Calu3 (cell line): ENCODE results near the gene PKP4. TPM values are rescaled to one million over a fixed set of nuclear protein-coding genes. Genes with fewer than 3 reads are reported as not detected.
"Not testable (repeated sequence)": the region's sequence is repeated elsewhere in the genome, so short reads cannot be mapped to it uniquely, and the experiment has no call there.

Source experiments
- BruUV-seq: library from RNA; stranded (reverse); fragments of 400-500 nt; replicated peaks from 2 replicates; lab custom pipeline; 2021; lab: Mats Ljungman, UMichigan
- CTCF ChIA-PET: fragments of 300-600 bp; sonication (Branson Sonifier 250); formaldehyde crosslinking; loops from one replicate; lab custom pipeline; 2022; ENCODE audit warnings: antibody characterized with exemption; lab: Charles Lee
- DNase-seq: peaks from one replicate; pipeline ENCODE4 v3.0.0; 2022
- H3K27ac Mint-ChIP-seq: one replicate; pipeline ENCODE4 v1.8.0; 2022; ENCODE audit warnings: mixed read lengths; ENCODE audit not compliant: unreplicated experiment
- H3K27me3 Mint-ChIP-seq: one replicate; pipeline ENCODE4 v1.8.0; 2022; ENCODE audit warnings: mixed read lengths; ENCODE audit not compliant: unreplicated experiment
- H3K36me3 Mint-ChIP-seq: one replicate; pipeline ENCODE4 v1.8.0; 2022; ENCODE audit warnings: mild to moderate bottlenecking, moderate library complexity, mixed read lengths; ENCODE audit not compliant: insufficient read depth, unreplicated experiment
- H3K4me1 Mint-ChIP-seq: one replicate; pipeline ENCODE4 v1.8.0; 2022; ENCODE audit warnings: mild to moderate bottlenecking, low read depth, mixed read lengths; ENCODE audit not compliant: unreplicated experiment
- H3K4me3 Mint-ChIP-seq: one replicate; pipeline ENCODE4 v1.8.0; 2022; ENCODE audit warnings: mild to moderate bottlenecking, low read depth, moderate library complexity, mixed read lengths; ENCODE audit not compliant: unreplicated experiment
- H3K9me3 Mint-ChIP-seq: one replicate; pipeline ENCODE4 v1.8.0; 2022; ENCODE audit warnings: low read depth, mixed read lengths; ENCODE audit not compliant: unreplicated experiment
- intact Hi-C: fragments of 100-400 bp; cut with micrococcal nuclease; formaldehyde crosslinking; loops from one replicate; pipeline ENCODE4 v1.10.0; 2022; ENCODE audit not compliant: unreplicated experiment
- total RNA-seq: library from RNA; stranded (reverse); gene quantifications from 2 replicates; pipeline ENCODE4 v1.2.3, GENCODE V29; 2022
- TF ChIP-seq, protein P1 (sequence below): fragments of 200-600 bp; IDR thresholded peaks from one replicate; pipeline ENCODE4 v1.8.0; 2022; ENCODE audit warnings: antibody characterized with exemption; ENCODE audit not compliant: unreplicated experiment

Gene PKP4
- total RNA-seq, 1 experiment from 2014 or later, result 137 TPM

DNA sequence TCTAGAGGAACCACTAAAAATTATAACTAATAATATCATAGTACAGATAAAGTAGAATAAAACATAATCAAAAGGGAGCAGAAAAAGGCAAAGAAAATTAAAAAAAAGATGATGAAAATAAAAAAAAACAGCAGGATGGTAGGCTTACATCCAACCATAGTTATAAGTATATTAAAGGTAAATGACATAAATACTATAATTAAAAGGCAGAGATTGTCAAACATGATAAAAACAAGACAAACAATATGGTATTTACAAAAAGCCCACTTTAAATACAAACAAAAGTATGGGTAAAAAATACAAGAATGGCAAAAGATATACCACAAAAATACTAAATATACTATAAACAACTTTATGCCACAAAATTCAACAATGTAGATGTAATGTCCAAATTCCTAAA is 24.6 kb upstream of the PKP4 start:
- CTCF ChIA-PET, result no interaction called here
- DNase-seq, result no peak
- H3K4me3 Mint-ChIP-seq, result no peak overlapping the region
- H3K27me3 Mint-ChIP-seq, result no peaks in the 10 kb centered on the region
- H3K9me3 Mint-ChIP-seq, result peaks cover 6% of the 10 kb centered on the region
- no peaks in the 10 kb centered on the region for H3K36me3 Mint-ChIP-seq
- no peaks in the 10 kb centered on the region for H3K4me1 Mint-ChIP-seq
- no peak overlapping the region for H3K27ac Mint-ChIP-seq
- TF ChIP-seq, protein P1, sequence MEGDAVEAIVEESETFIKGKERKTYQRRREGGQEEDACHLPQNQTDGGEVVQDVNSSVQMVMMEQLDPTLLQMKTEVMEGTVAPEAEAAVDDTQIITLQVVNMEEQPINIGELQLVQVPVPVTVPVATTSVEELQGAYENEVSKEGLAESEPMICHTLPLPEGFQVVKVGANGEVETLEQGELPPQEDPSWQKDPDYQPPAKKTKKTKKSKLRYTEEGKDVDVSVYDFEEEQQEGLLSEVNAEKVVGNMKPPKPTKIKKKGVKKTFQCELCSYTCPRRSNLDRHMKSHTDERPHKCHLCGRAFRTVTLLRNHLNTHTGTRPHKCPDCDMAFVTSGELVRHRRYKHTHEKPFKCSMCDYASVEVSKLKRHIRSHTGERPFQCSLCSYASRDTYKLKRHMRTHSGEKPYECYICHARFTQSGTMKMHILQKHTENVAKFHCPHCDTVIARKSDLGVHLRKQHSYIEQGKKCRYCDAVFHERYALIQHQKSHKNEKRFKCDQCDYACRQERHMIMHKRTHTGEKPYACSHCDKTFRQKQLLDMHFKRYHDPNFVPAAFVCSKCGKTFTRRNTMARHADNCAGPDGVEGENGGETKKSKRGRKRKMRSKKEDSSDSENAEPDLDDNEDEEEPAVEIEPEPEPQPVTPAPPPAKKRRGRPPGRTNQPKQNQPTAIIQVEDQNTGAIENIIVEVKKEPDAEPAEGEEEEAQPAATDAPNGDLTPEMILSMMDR, result no peak
- intact Hi-C loops, result no loop called here
- no TSS peak for BruUV-seq

DNA sequence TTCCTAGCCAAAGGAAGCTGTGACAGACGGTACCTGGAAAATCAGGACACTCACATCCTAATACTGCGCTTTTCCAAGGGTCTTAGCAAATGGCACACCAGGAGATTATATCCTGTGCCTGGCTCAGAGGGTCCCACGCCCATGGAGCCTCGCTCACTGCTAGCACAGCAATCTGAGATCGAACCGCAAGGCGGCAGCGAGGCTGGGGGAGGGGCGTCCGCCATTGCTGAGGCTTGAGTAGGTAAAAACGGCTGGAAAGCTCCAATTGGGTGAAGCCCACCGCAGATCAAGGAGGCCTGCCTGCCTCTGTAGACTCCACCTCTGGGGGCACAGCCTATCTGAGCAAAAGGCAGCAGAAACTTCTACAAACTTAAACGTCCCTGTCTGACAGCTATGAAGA is 23.0 kb upstream of the PKP4 start:
- H3K27me3 Mint-ChIP-seq, DNase-seq, H3K27ac Mint-ChIP-seq, CTCF ChIA-PET, H3K4me3 Mint-ChIP-seq, BruUV-seq, H3K9me3 Mint-ChIP-seq, H3K36me3 Mint-ChIP-seq, H3K4me1 Mint-ChIP-seq, intact Hi-C loops: not testable (repeated sequence)

DNA sequence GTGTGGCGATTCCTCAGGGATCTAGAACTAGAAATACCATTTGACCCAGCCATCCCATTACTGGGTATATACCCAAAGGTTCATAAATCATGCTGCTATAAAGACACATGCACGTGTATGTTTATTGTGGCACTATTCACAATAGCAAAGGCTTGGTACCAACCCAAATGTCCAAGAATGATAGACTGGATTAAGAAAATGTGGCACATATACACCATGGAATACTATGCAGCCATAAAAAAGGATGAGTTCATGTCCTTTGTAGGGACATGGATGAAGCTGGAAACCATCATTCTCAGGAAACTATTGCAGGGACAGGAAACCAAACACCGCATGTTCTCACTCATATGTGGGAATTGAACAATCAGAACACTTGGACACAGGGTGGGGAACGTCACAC is 17.7 kb upstream of the PKP4 start:
- CTCF ChIA-PET, intact Hi-C loops, H3K36me3 Mint-ChIP-seq, H3K4me1 Mint-ChIP-seq, H3K9me3 Mint-ChIP-seq, BruUV-seq, H3K27me3 Mint-ChIP-seq, H3K27ac Mint-ChIP-seq, DNase-seq, H3K4me3 Mint-ChIP-seq: not testable (repeated sequence)

DNA sequence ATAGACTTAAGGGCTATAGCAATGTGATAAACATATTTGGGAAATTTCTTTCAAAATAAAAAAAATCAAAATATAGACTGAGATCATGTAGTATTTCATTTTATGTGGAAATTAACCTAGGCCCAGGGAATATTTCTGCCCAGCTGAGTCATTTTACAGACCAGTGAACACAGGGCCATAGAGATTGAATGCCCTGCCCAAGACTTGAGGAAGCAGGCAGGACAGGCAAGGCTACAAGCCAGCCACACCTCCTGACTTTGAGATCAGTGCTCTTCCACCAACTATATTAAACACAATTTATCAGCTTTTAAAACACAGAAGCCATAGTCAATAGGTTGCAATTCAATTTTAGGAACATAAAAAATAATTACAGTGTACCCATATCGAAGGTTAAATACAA is 13.1 kb upstream of the PKP4 start:
- no peak for DNase-seq
- TF ChIP-seq, protein P1, result no peak
- Mint-ChIP-seq H3K27me3 (no peaks in the 10 kb centered on the region), H3K36me3 (no peaks in the 10 kb centered on the region), H3K9me3 (no peaks in the 10 kb centered on the region), H3K4me1 (no peaks in the 10 kb centered on the region), H3K4me3 (no peak overlapping the region), H3K27ac (no peak overlapping the region)
- no TSS peak for BruUV-seq
- CTCF ChIA-PET, result no interaction called here
- intact Hi-C loops, result no loop called here

DNA sequence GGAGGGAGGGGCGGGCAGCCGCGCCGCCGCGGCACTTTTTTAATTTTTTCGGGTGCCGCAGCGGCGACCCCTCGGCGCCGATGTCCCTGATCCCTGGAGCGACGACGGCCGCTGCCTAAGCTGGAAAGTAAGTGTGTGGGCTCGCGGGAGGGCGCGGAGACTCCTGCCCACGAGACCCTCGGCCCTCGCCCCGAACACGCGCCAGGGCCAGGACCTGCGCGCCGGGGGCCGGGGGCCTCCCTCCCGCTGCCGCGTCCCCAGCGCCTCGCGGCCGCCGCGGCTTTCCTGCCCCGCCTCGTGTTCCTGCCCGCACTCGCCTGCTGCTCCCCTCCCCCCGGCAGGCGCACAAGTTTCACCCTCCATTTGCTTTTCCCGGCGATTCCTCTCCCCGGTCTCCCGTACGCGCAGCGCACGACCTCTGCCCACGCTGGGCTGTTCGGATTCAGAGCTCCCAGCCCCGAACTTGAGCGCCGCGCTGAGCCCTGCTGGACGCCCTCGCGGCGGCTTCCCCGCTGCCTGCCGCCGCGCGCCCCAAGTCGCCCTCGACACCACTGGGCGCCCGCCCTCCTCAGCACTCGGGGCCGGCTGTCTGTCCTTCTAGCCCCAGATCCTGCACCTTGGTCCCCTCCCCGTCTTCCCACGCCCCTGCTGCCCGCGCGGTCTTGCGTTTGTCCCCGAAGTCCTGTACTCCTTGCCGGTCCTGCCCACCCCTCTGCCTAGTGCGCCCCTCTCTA is 507 bp downstream of the PKP4 start:
- no TSS peak for BruUV-seq
- DNase-seq, result peak; percentile 68
- CTCF ChIA-PET, result interaction anchor here (0.9 to 3.2 kb wide), 6 partner anchors 41 to 433 kb away, joined by 3 to 13 read pairs (median 5); no protein-coding TSS in a partner anchor
- no peaks in the 10 kb centered on the region for H3K9me3 Mint-ChIP-seq
- intact Hi-C loops, result loop anchor here (5.0 kb wide), 3 partner anchors 275 to 425 kb away; no protein-coding TSS in a partner anchor
- peak overlapping the region; percentile 91 for H3K4me3 Mint-ChIP-seq
- H3K27me3 Mint-ChIP-seq, result no peaks in the 10 kb centered on the region
- peaks cover 42% of the 10 kb centered on the region for H3K36me3 Mint-ChIP-seq
- TF ChIP-seq, protein P1, result no peak
- H3K4me1 Mint-ChIP-seq, result peaks cover 29% of the 10 kb centered on the region
- peak overlapping the region; percentile 72 for H3K27ac Mint-ChIP-seq
